Colonic mucosa (tissue), 4 donors: Measurements from ENCODE around the gene BRPF1. TPM values are rescaled to one million over a fixed set of nuclear protein-coding genes. Genes with fewer than 3 reads are reported as not detected.
A peak's percentile ranks its signal among the peaks of the same experiment; 100 is the strongest.

Experiments used
- DNase-seq: peaks from one replicate; pipeline ENCODE4 v3.0.0-alpha.2; 2020
- H3K27ac ChIP-seq: fragments of 200-600 bp; one replicate; pipeline ENCODE4 v1.8.0; 2021
- H3K27me3 ChIP-seq: fragments of 200-600 bp; one replicate; pipeline ENCODE4 v1.8.0; 2021
- H3K36me3 ChIP-seq: fragments of 200-600 bp; one replicate; pipeline ENCODE4 v1.8.0; 2021
- H3K4me1 ChIP-seq: fragments of 200-600 bp; one replicate; pipeline ENCODE4 v1.8.0; 2021; ENCODE audit warnings: mild to moderate bottlenecking
- H3K4me3 ChIP-seq: fragments of 200-600 bp; one replicate; pipeline ENCODE4 v1.8.0; 2021
- H3K9ac ChIP-seq, 2 donors: one replicate each; pipeline ENCODE4 v1.7.0; 2013; ENCODE audit warnings: control low read depth in 2 of 2, low read depth in 2 of 2, low read length in 2 of 2
- H3K9me3 ChIP-seq: fragments of 200-600 bp; one replicate; pipeline ENCODE4 v1.8.0; 2021
- intact Hi-C: fragments of 100-400 bp; cut with DNase I; formaldehyde crosslinking; loops from one replicate; pipeline ENCODE4 v1.14.1; 2022
- total RNA-seq, 2 donors: library from RNA; stranded (reverse); fragmentation: NEBNext Ultra II Directional in 1 of 2; extraction: Animal tissue kit (Norgen Biotek cat#: 25700) in 1 of 2; gene quantifications; one replicate each; pipeline ENCODE4 v1.2.1, GENCODE V29; 2021
- TF ChIP-seq, protein P1 (sequence below): fragments of 200-600 bp; IDR thresholded peaks from one replicate; pipeline ENCODE4 v1.8.0; 2022; ENCODE audit warnings: antibody characterized with exemption, mild to moderate bottlenecking
- donor health status: healthy.
- donor health status: DM: no; HTN: no; CAD: no.
- donor health status: DM: no; HTN: no; CAD: no.

The BRPF1 gene
- total RNA-seq, 2 donors from 2014 or later = 13.6 to 18.7 TPM

GRCh38 chr3:9746330-9746729, 14.8 kb downstream of the BRPF1 start:
- H3K27me3 ChIP-seq = no peaks in the 10 kb centered on the region
- H3K9ac ChIP-seq = no peak overlapping the region
- intact Hi-C loops = loop anchor here (5.0 kb wide), 1 partner anchor 46 kb away; the partner anchor contains the start of genes ARPC4 and TADA3
- peaks cover 7% of the 10 kb centered on the region for H3K4me1 ChIP-seq
- TF ChIP-seq, protein P1, sequence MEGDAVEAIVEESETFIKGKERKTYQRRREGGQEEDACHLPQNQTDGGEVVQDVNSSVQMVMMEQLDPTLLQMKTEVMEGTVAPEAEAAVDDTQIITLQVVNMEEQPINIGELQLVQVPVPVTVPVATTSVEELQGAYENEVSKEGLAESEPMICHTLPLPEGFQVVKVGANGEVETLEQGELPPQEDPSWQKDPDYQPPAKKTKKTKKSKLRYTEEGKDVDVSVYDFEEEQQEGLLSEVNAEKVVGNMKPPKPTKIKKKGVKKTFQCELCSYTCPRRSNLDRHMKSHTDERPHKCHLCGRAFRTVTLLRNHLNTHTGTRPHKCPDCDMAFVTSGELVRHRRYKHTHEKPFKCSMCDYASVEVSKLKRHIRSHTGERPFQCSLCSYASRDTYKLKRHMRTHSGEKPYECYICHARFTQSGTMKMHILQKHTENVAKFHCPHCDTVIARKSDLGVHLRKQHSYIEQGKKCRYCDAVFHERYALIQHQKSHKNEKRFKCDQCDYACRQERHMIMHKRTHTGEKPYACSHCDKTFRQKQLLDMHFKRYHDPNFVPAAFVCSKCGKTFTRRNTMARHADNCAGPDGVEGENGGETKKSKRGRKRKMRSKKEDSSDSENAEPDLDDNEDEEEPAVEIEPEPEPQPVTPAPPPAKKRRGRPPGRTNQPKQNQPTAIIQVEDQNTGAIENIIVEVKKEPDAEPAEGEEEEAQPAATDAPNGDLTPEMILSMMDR = no peak
- no peaks in the 10 kb centered on the region for H3K9me3 ChIP-seq
- no peak overlapping the region for H3K4me3 ChIP-seq
- DNase-seq = no peak
- H3K36me3 ChIP-seq = peaks cover 28% of the 10 kb centered on the region
- no peak overlapping the region for H3K27ac ChIP-seq

- H3K9ac ChIP-seq = no peak overlapping the region
Measured at GRCh38 chr3:9747267-9747666, 15.7 kb downstream of the BRPF1 start.

DNA sequence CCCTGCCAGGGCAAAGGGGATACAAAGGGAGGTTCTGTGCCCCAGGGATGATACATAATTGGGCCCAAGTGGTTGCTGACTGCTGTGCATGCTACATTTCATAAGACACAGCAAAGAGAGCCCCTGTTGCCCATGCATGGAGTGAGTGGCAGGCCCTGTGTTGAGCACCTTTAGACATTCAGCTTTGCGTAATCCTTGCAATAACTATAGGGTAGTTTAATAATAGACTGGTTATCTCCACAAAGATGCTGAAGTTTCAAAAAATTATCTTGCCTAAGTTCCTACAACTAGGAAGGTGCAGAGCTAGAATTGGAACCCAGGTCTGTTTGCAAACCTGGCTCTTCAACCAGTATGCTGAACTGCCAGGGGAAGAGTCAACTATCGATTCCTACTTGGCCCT, 16.5 kb downstream of the BRPF1 start:
- no peaks in the 10 kb centered on the region for H3K27me3 ChIP-seq
- TF ChIP-seq, protein P1 = no peak
- H3K9me3 ChIP-seq = no peaks in the 10 kb centered on the region
- DNase-seq = no peak
- peaks cover 7% of the 10 kb centered on the region for H3K4me1 ChIP-seq
- intact Hi-C loops = loop anchor here (5.0 kb wide), 1 partner anchor 44 kb away; the partner anchor contains the start of genes ARPC4 and TADA3
- no peak overlapping the region for H3K9ac ChIP-seq
- no peak overlapping the region for H3K4me3 ChIP-seq
- peaks cover 28% of the 10 kb centered on the region for H3K36me3 ChIP-seq
- no peak overlapping the region for H3K27ac ChIP-seq

More at GRCh38 chr3:9747267-9747666, 15.7 kb downstream of the BRPF1 start:
- Histone ChIP-seq H3K36me3 (peaks cover 28% of the 10 kb centered on the region), H3K27me3 (no peaks in the 10 kb centered on the region), H3K9me3 (no peaks in the 10 kb centered on the region), H3K27ac (no peak overlapping the region), H3K4me3 (no peak overlapping the region), H3K4me1 (peaks cover 7% of the 10 kb centered on the region)
- DNase-seq = no peak
- intact Hi-C loops = loop anchor here (5.0 kb wide), 1 partner anchor 45 kb away; the partner anchor contains the start of genes ARPC4 and TADA3
- TF ChIP-seq, protein P1 = no peak

GRCh38 chr3:9749296-9749644, 17.7 kb downstream of the BRPF1 start:
- DNase-seq = no peak
- H3K36me3 ChIP-seq = peaks cover 20% of the 10 kb centered on the region
- no peaks in the 10 kb centered on the region for H3K9me3 ChIP-seq
- no peaks in the 10 kb centered on the region for H3K27me3 ChIP-seq
- peaks cover 7% of the 10 kb centered on the region for H3K4me1 ChIP-seq
- TF ChIP-seq, protein P1 = no peak
- intact Hi-C loops = loop anchor here (5.0 kb wide), 1 partner anchor 43 kb away; the partner anchor contains the start of genes ARPC4 and TADA3
- peak overlapping the region; percentile 83 to 94 for H3K9ac ChIP-seq
- H3K4me3 ChIP-seq = peak overlapping the region; percentile 54
- H3K27ac ChIP-seq = peak overlapping the region; percentile 90

DNA sequence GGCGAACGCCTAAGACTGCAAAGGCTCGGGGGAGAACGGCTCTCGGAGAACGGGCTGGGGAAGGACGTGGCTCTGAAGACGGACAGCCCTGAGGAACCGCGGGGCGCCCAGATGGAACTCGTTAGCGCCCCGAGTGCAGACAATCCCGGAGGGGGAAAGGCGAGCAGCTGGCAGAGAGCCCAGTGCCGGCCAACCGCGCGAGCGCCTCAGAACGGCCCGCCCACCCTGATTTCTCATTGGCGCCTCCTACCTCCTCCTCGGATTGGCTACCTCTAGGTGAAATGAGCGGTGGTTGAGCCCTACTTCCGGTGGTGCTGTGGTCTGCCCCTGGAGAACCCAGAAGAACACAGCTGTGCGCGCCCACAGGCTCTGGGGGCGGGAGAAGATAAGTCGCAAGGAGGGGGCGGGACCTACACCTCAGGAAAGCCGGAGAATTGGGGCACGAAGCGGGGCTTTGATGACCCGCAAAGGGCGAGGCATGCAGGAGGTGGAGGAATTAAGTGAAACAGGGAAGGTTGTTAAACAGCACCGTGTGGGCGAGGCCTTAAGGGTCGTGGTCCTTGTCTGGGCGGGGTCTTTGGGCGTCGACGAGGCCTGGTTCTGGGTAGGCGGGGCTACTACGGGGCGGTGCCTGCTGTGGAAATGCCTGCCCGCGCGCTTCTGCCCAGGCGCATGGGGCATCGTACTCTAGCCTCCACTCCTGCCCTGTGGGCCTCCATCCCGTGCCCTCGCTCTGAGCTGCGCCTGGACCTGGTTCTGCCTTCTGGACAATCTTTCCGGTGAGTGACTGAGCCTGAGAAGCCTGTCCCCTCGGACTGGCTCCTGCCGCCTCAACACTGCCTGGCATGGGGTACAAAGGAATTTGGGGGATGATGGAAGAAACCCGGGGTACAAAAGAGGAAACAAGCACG, 18.4 kb downstream of the BRPF1 start, which contains the start of gene OGG1:
Gene OGG1, plus strand, starts transcription at position 308 of the 911 bp plus-strand sequence. Its CDS starts 335 bp downstream, at position 643.
- Histone ChIP-seq H3K4me3 (peak within 1 kb of the TSS; percentile 54), H3K27ac (peak within 1 kb of the TSS; percentile 90), H3K9ac (peak within 1 kb of the TSS; percentile 83 to 94), H3K4me1 (peaks cover 7% of the 10 kb centered on the region), H3K27me3 (no peaks in the 10 kb centered on the region), H3K9me3 (no peaks in the 10 kb centered on the region), H3K36me3 (peaks cover 15% of the 10 kb centered on the region)
- TF ChIP-seq, protein P1 = no peak
- peak; percentile 99 for DNase-seq
- intact Hi-C loops = loop anchor here (5.0 kb wide), 1 partner anchor 42 kb away; the partner anchor contains the start of genes ARPC4 and TADA3
